Pancreas (tissue), 10 donors: Measurements from ENCODE around the gene ALKBH2. TPM values are rescaled to one million over a fixed set of nuclear protein-coding genes. Genes with fewer than 3 reads are reported as not detected.

Source experiments
- ATAC-seq, 4 donors: fragments of 200-7000 bp; cut with Tn5 transposase; one replicate each; pipeline versions ENCODE4 v1.8.0 to v1.9.1; 2020; ENCODE audit warnings: mild to moderate bottlenecking in 4 of 4, moderate library complexity in 4 of 4
- DNase-seq, 6 donors: peaks; one replicate each; pipeline ENCODE4 v3.0.0-alpha.2; 2020
- FAIRE-seq: peaks from 2 replicates; lab custom pipeline; 2012; peaks lifted over from hg19 to GRCh38; lab: Jason Lieb, UNC
- H3K27ac ChIP-seq, 4 donors: fragments of 200-600 bp; sonication (generic); 1 replicate in 3 of 4; 2 replicates in 1 of 4; pipeline versions ENCODE4 v1.5.0 to v1.8.0; 2020
- H3K27me3 ChIP-seq, 4 donors: fragments of 200-600 bp; one replicate each; pipeline ENCODE4 v1.8.0; 2021
- H3K36me3 ChIP-seq, 3 donors: fragments of 200-600 bp; sonication (generic) in 1 of 3; one replicate each; pipeline versions ENCODE4 v1.5.0 to v1.8.0; 2020 to 2021
- H3K4me1 ChIP-seq, 3 donors: fragments of 200-600 bp; one replicate each; pipeline ENCODE4 v1.8.0; 2021
- H3K4me3 ChIP-seq, 4 donors: fragments of 200-600 bp; sonication (generic) in 2 of 4; one replicate each; pipeline versions ENCODE4 v1.5.0 to v1.8.0; 2020 to 2021
- H3K9me3 ChIP-seq, 4 donors: fragments of 200-600 bp; one replicate each; pipeline ENCODE4 v1.8.0; 2021
- WGBS, 2 donors: extraction: QIAGEN DNeasy Blood & Tissue Kit; methylation state at CpG; one replicate each; pipeline ENCODE4 v1.1.7; 2013; 5-methylcytosine and 5-hydroxymethylcytosine counted together
- intact Hi-C, 3 donors: fragments of 100-400 bp; cut with DNase I; formaldehyde crosslinking; loops; one replicate each; pipeline versions ENCODE4 v1.11.1 to v1.14.2; 2022
- polyA plus RNA-seq, 2 donors: library from polyadenylated mRNA; stranded (reverse); fragments of 200-250 nt; gene quantifications; one replicate each; pipeline ENCODE4 v1.2.3, GENCODE V29; 2013
- total RNA-seq, 6 donors: library from RNA; stranded (reverse); fragmentation: NEBNext Ultra II Directional in 4 of 6; extraction: Animal tissue kit (Norgen Biotek cat#: 25700) in 4 of 6; gene quantifications; one replicate each; pipeline versions ENCODE4 v1.2.1 to v1.2.4, GENCODE V29; 2021 to 2023
- TF ChIP-seq, protein P1 (sequence below), 4 donors: fragments of 200-600 bp; sonication (generic) in 3 of 4; IDR thresholded peaks; one replicate each; pipeline versions ENCODE4 v1.5.0 to v1.8.0; 2021; ENCODE audit warnings: antibody characterized with exemption in 4 of 4
- donor health status: healthy with polysubstance abuse.
- donor health status: DM: no; HTN: no; CAD: no; lungs with moderate emphysema.
- donor health status: DM: no; HTN: no; CAD: no.
- donor health status: control.
- donor health status: control.
- donor health status: Bipolar disorder and iron deficiency.
- donor health status: DM: yes; HTN: yes; CAD: no.
- donor health status: DM: no; HTN: no; CAD: no.
- donor health status: DM: no; HTN: no; CAD: no.
- donor health status: DM: yes; HTN: yes; CAD: no.

The ALKBH2 gene
- total and polyA plus RNA-seq, 8 donors: 4.3 to 22.9 (median 8.4) TPM

DNA sequence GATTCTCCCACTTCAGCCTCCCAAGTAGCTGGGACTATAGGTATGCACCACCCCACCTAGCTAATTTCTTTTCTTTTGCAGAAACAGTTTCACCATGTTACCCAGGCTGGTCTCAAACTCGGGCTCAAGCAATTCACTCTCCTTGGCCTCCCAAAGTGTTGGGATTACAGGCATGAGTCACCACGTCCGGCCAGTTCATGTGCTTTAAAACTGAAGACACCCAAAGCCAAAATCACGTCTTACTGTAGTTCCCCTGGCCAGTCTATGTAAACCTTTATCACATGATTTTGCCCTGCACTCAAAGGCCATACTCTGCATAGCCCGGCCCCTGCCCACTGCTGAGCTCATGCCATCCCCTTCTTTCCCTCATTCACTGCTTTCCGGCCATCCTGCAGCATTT, 4.5 kb downstream of the ALKBH2 start:
- intact Hi-C loops: no loop called here
- ATAC-seq: no peak
- peaks cover 13 to 35% (median 23%) of the 10 kb centered on the region in 3 donors for H3K4me1 ChIP-seq
- DNase-seq: no peak
- 88 to 89% methylated on average over 6 of the region's 6 CpGs for WGBS, 2 donors
- H3K36me3 ChIP-seq: peaks cover 0 to 36% (median 8%) of the 10 kb centered on the region in 3 donors
- no peak for FAIRE-seq
- H3K4me3 ChIP-seq: no peak overlapping the region
- no peaks in the 10 kb centered on the region for H3K27me3 ChIP-seq
- TF ChIP-seq, protein P1, sequence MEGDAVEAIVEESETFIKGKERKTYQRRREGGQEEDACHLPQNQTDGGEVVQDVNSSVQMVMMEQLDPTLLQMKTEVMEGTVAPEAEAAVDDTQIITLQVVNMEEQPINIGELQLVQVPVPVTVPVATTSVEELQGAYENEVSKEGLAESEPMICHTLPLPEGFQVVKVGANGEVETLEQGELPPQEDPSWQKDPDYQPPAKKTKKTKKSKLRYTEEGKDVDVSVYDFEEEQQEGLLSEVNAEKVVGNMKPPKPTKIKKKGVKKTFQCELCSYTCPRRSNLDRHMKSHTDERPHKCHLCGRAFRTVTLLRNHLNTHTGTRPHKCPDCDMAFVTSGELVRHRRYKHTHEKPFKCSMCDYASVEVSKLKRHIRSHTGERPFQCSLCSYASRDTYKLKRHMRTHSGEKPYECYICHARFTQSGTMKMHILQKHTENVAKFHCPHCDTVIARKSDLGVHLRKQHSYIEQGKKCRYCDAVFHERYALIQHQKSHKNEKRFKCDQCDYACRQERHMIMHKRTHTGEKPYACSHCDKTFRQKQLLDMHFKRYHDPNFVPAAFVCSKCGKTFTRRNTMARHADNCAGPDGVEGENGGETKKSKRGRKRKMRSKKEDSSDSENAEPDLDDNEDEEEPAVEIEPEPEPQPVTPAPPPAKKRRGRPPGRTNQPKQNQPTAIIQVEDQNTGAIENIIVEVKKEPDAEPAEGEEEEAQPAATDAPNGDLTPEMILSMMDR (IDR thresholded peaks at IDR 0.05): no peak
- no peak overlapping the region for H3K27ac ChIP-seq
- no peaks in the 10 kb centered on the region for H3K9me3 ChIP-seq

- Histone ChIP-seq H3K27ac (no peak overlapping the region), H3K27me3 (no peaks in the 10 kb centered on the region), H3K9me3 (no peaks in the 10 kb centered on the region), H3K4me3 (no peak overlapping the region), H3K36me3 (peaks cover 0 to 47% (median 8%) of the 10 kb centered on the region in 3 donors), H3K4me1 (peaks cover 6 to 29% (median 17%) of the 10 kb centered on the region in 3 donors)
- FAIRE-seq (no peak), ATAC-seq (peak; percentile 56 to 76 (median 66)), DNase-seq (peak in 1 of 6 donors; percentile 40)
- TF ChIP-seq, protein P1 (IDR thresholded peaks at IDR 0.05): no peak
- intact Hi-C loops: no loop called here
- WGBS, 2 donors: 7 to 12% methylated on average over 5 of the region's 5 CpGs
Observed at GRCh38 chr12:109087250-109087649, 6.0 kb downstream of the ALKBH2 start.

GRCh38 chr12:109085590-109085989, 7.7 kb downstream of the ALKBH2 start:
- TF ChIP-seq, protein P1 (IDR thresholded peaks at IDR 0.05): no peak
- H3K27me3 ChIP-seq: no peaks in the 10 kb centered on the region
- no peaks in the 10 kb centered on the region for H3K9me3 ChIP-seq
- no peak overlapping the region for H3K4me3 ChIP-seq
- 96 to 97% methylated on average over 11 of the region's 11 CpGs for WGBS, 2 donors
- ATAC-seq: no peak
- no peak overlapping the region for H3K27ac ChIP-seq
- intact Hi-C loops: no loop called here
- FAIRE-seq: no peak
- DNase-seq: no peak
- peaks cover 0 to 58% (median 8%) of the 10 kb centered on the region in 3 donors for H3K36me3 ChIP-seq
- peaks cover 6 to 23% (median 10%) of the 10 kb centered on the region in 3 donors for H3K4me1 ChIP-seq

- ATAC-seq (peak; percentile 69 to 85 (median 78)), DNase-seq (no peak), FAIRE-seq (no peak)
- Histone ChIP-seq H3K9me3 (no peaks in the 10 kb centered on the region), H3K27ac (peak overlapping the region in 1 of 4 donors; percentile 25), H3K4me3 (no peak overlapping the region), H3K36me3 (peaks cover 0 to 68% (median 8%) of the 10 kb centered on the region in 3 donors), H3K4me1 (peaks cover 6 to 23% (median 10%) of the 10 kb centered on the region in 3 donors), H3K27me3 (no peaks in the 10 kb centered on the region)
- TF ChIP-seq, protein P1 (IDR thresholded peaks at IDR 0.05): no peak
- WGBS, 2 donors: 25 to 27% methylated on average over 2 of the region's 2 CpGs
- intact Hi-C loops: no loop called here
Observed at GRCh38 chr12:109084425-109084824, 8.8 kb downstream of the ALKBH2 start.

DNA sequence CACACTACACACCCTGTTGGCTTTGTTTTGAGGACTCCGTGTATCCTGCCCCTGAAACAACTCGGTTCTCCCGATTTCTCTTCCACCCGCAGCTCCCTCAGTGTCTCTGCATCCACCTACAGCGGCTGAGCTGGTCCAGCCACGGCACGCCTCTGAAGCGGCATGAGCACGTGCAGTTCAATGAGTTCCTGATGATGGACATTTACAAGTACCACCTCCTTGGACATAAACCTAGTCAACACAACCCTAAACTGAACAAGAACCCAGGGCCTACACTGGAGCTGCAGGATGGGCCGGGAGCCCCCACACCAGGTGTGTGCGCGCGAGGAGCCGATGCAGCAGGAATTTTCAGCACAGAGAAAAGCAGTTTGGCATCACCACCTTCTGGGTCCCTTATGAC, 10.5 kb downstream of the ALKBH2 start:
- peaks cover 5 to 20% (median 10%) of the 10 kb centered on the region in 3 donors for H3K4me1 ChIP-seq
- H3K27ac ChIP-seq: no peak overlapping the region
- H3K4me3 ChIP-seq: no peak overlapping the region
- peaks cover 0 to 57% (median 0%) of the 10 kb centered on the region in 3 donors for H3K36me3 ChIP-seq
- no peaks in the 10 kb centered on the region for H3K9me3 ChIP-seq
- 90 to 96% methylated on average over 14 of the region's 14 CpGs for WGBS, 2 donors
- intact Hi-C loops: no loop called here
- no peaks in the 10 kb centered on the region for H3K27me3 ChIP-seq
- no peak for DNase-seq
- FAIRE-seq: no peak
- ATAC-seq: no peak
- TF ChIP-seq, protein P1 (IDR thresholded peaks at IDR 0.05): no peak
